ENCODE measurements around the gene TDO2. TPM values are rescaled to one million over a fixed set of nuclear protein-coding genes. Genes with fewer than 3 reads are reported as not detected.

The TDO2 gene
- total RNA-seq, 1 donor from 2014 or later, result not detected

GRCh38 chr4:155885666-155886065 is 17.8 kb upstream of the TDO2 start:
- H3K9me3 Mint-ChIP-seq (ENCODE audit: unreplicated experiment), result peaks cover 8% of the 10 kb centered on the region
- peaks cover 3% of the 10 kb centered on the region for H3K36me3 Mint-ChIP-seq (ENCODE audit: unreplicated experiment)
- no peak overlapping the region for H3K27ac Mint-ChIP-seq (ENCODE audit: unreplicated experiment)
- peaks cover 3% of the 10 kb centered on the region for H3K4me1 Mint-ChIP-seq (ENCODE audit: unreplicated experiment)
- TF ChIP-seq CTCF (IDR thresholded peaks at IDR 0.05), result no peak
- H3K4me3 Mint-ChIP-seq (ENCODE audit: unreplicated experiment), result no peak overlapping the region
- no peak for DNase-seq (ENCODE audit: extremely low spot score, unreplicated experiment)
- no peaks in the 10 kb centered on the region for H3K27me3 Mint-ChIP-seq (ENCODE audit: unreplicated experiment)

GRCh38 chr4:155887045-155887444 is 16.5 kb upstream of the TDO2 start:
- peaks cover 3% of the 10 kb centered on the region for H3K4me1 Mint-ChIP-seq (ENCODE audit: unreplicated experiment)
- peaks cover 3% of the 10 kb centered on the region for H3K36me3 Mint-ChIP-seq (ENCODE audit: unreplicated experiment)
- H3K27ac Mint-ChIP-seq (ENCODE audit: unreplicated experiment), result no peak overlapping the region
- no peak for DNase-seq (ENCODE audit: extremely low spot score, unreplicated experiment)
- peaks cover 18% of the 10 kb centered on the region for H3K9me3 Mint-ChIP-seq (ENCODE audit: unreplicated experiment)
- H3K4me3 Mint-ChIP-seq (ENCODE audit: unreplicated experiment), result no peak overlapping the region
- no peaks in the 10 kb centered on the region for H3K27me3 Mint-ChIP-seq (ENCODE audit: unreplicated experiment)
- no peak for TF ChIP-seq CTCF (IDR thresholded peaks at IDR 0.05)

- no peak for TF ChIP-seq CTCF (IDR thresholded peaks at IDR 0.05)
- H3K9me3 Mint-ChIP-seq (ENCODE audit: unreplicated experiment), result peaks cover 18% of the 10 kb centered on the region
Observed at GRCh38 chr4:155887847-155888570, 15.5 kb upstream of the TDO2 start.

GRCh38 chr4:155889031-155889793 is 14.3 kb upstream of the TDO2 start:
- Mint-ChIP-seq H3K9me3 (ENCODE audit: unreplicated experiment) (peaks cover 12% of the 10 kb centered on the region), H3K4me3 (ENCODE audit: unreplicated experiment) (no peak overlapping the region), H3K4me1 (ENCODE audit: unreplicated experiment) (peaks cover 3% of the 10 kb centered on the region), H3K36me3 (ENCODE audit: unreplicated experiment) (peaks cover 1% of the 10 kb centered on the region), H3K27ac (ENCODE audit: unreplicated experiment) (no peak overlapping the region), H3K27me3 (ENCODE audit: unreplicated experiment) (peaks cover 3% of the 10 kb centered on the region)
- no peak for DNase-seq (ENCODE audit: extremely low spot score, unreplicated experiment)
- no peak for TF ChIP-seq CTCF (IDR thresholded peaks at IDR 0.05)

More at GRCh38 chr4:155887847-155888570, 15.5 kb upstream of the TDO2 start:
- H3K4me3 Mint-ChIP-seq (ENCODE audit: unreplicated experiment), result no peak overlapping the region
- no peak overlapping the region for H3K27ac Mint-ChIP-seq (ENCODE audit: unreplicated experiment)
- no peaks in the 10 kb centered on the region for H3K27me3 Mint-ChIP-seq (ENCODE audit: unreplicated experiment)
- H3K4me1 Mint-ChIP-seq (ENCODE audit: unreplicated experiment), result peaks cover 3% of the 10 kb centered on the region
- no peak for DNase-seq (ENCODE audit: extremely low spot score, unreplicated experiment)
- H3K36me3 Mint-ChIP-seq (ENCODE audit: unreplicated experiment), result peaks cover 3% of the 10 kb centered on the region

- DNase-seq (ENCODE audit: extremely low spot score, unreplicated experiment), result no peak
- Mint-ChIP-seq H3K27me3 (ENCODE audit: unreplicated experiment) (peaks cover 3% of the 10 kb centered on the region), H3K27ac (ENCODE audit: unreplicated experiment) (no peak overlapping the region), H3K4me3 (ENCODE audit: unreplicated experiment) (no peak overlapping the region), H3K4me1 (ENCODE audit: unreplicated experiment) (peaks cover 3% of the 10 kb centered on the region), H3K36me3 (ENCODE audit: unreplicated experiment) (peaks cover 1% of the 10 kb centered on the region), H3K9me3 (ENCODE audit: unreplicated experiment) (peaks cover 12% of the 10 kb centered on the region)
- TF ChIP-seq CTCF (IDR thresholded peaks at IDR 0.05), result no peak
Observed at GRCh38 chr4:155889946-155890345, 13.6 kb upstream of the TDO2 start.
